Esophagus muscularis mucosa (tissue), 3 donors: ENCODE data around the gene VRK3.

Source experiments
- CTCF ChIP-seq, 3 experiments: fragments of 200-600 bp in 2 of 3; fragments of 450-650 bp in 1 of 3; sonication (generic) in 2 of 3; IDR thresholded peaks; one replicate each; pipeline ENCODE4 v1.5.1; 2017 to 2019; ENCODE audit warnings: antibody characterized with exemption in 3 of 3, mild to moderate bottlenecking in 2 of 3, moderate library complexity in 1 of 3
- POLR2A ChIP-seq: fragments of 450-650 bp; IDR thresholded peaks from one replicate; pipeline ENCODE4 v1.6.1; 2017; ENCODE audit warnings: antibody characterized with exemption, moderate library complexity, mild to moderate bottlenecking, low read depth

- no peak for TF ChIP-seq CTCF (IDR thresholded peaks at IDR 0.05)
- no peak for TF ChIP-seq POLR2A
Measured at GRCh38 chr19:49930483-49931011, 94.6 kb downstream of the VRK3 start.
